Activated CD4-positive, alpha-beta T cell treated with anti-CD3 and anti-CD28 coated beads for 36 hours (primary cell): ENCODE data around the gene TMUB2. TPM values are rescaled to one million over a fixed set of nuclear protein-coding genes. Genes with fewer than 3 reads are reported as not detected.

Experiments used
- ATAC-seq: fragments of 200-7000 bp; cut with Tn5 transposase; one replicate; pipeline ENCODE4 v1.10.0; 2021; ENCODE audit warnings: mild to moderate bottlenecking, moderate library complexity
- CTCF ChIA-PET: fragments of 350-600 bp; sonication (Branson Sonifier 250); formaldehyde crosslinking; loops from one replicate; lab custom pipeline; 2021; ENCODE audit warnings: antibody characterized with exemption; lab: Charles Lee
- POLR2A ChIA-PET: fragments of 350-600 bp; sonication (Branson Sonifier 250); formaldehyde crosslinking; loops from one replicate; lab custom pipeline; 2021; ENCODE audit warnings: antibody characterized with exemption, inconsistent platforms; lab: Charles Lee
- DNase-seq: peaks from one replicate; pipeline ENCODE4 v3.0.0-alpha.2; 2020
- H3K27ac Mint-ChIP-seq: one replicate; pipeline ENCODE4 v1.8.0; 2021; ENCODE audit warnings: mixed read lengths
- H3K27me3 Mint-ChIP-seq: one replicate; pipeline ENCODE4 v1.8.0; 2021; ENCODE audit warnings: mixed read lengths
- H3K36me3 Mint-ChIP-seq: one replicate; pipeline ENCODE4 v1.8.0; 2021; ENCODE audit warnings: low read depth, mixed read lengths
- H3K4me1 Mint-ChIP-seq: one replicate; pipeline ENCODE4 v1.8.0; 2021; ENCODE audit warnings: mixed read lengths
- H3K4me3 Mint-ChIP-seq: one replicate; pipeline ENCODE4 v1.8.0; 2021; ENCODE audit warnings: mild to moderate bottlenecking, moderate library complexity, mixed read lengths
- H3K9me3 Mint-ChIP-seq: one replicate; pipeline ENCODE4 v1.8.0; 2021; ENCODE audit warnings: low read depth, mixed read lengths
- intact Hi-C, 2 experiments: fragments of 100-400 bp; cut with DNase I in 1 of 2; cut with micrococcal nuclease in 1 of 2; formaldehyde crosslinking; loops; one replicate each; pipeline versions ENCODE4 v1.14.2 to v1.15.1; 2022 to 2024; cut with DNase I, micrococcal nuclease
- total RNA-seq, 2 experiments: library from RNA; stranded (reverse); gene quantifications; one replicate each; pipeline ENCODE4 v1.2.3, GENCODE V29; 2021

Gene TMUB2
- total RNA-seq, 2 experiments from 2014 or later: 19.8 to 20.3 TPM

GRCh38 chr17:44204441-44204882 is 17.7 kb downstream of the TMUB2 start:
- CTCF ChIA-PET: interaction anchor here (0.7 to 3.4 kb wide), 14 partner anchors 12 to 319 kb away, joined by 3 to 28 read pairs (median 4); partner anchors contain the start of gene TMUB2
- POLR2A ChIA-PET: interaction anchor here (0.6 kb wide), 1 partner anchor 944 kb away, joined by 6 read pairs; the partner anchor contains the start of gene HEXIM1
- ATAC-seq: no peak
- Mint-ChIP-seq H3K9me3 (no peaks in the 10 kb centered on the region), H3K4me1 (peaks cover 43% of the 10 kb centered on the region), H3K27me3 (no peaks in the 10 kb centered on the region), H3K27ac (peak overlapping the region; percentile 55), H3K36me3 (peaks cover 28% of the 10 kb centered on the region), H3K4me3 (no peak overlapping the region)
- intact Hi-C loops: loop anchor here (5.0 to 10.0 kb wide), 3 partner anchors 123 to 848 kb away; partner anchors contain the start of genes DCAKD (in 1 of the 2) and GPATCH8 (in 1 of the 2)
- no peak for DNase-seq

GRCh38 chr17:44205962-44206824 is 19.4 kb downstream of the TMUB2 start:
- Mint-ChIP-seq H3K36me3 (peaks cover 38% of the 10 kb centered on the region), H3K9me3 (no peaks in the 10 kb centered on the region), H3K4me3 (no peak overlapping the region), H3K27ac (peak overlapping the region; percentile 24), H3K27me3 (no peaks in the 10 kb centered on the region), H3K4me1 (peaks cover 50% of the 10 kb centered on the region)
- no peak for ATAC-seq
- ChIA-PET POLR2A (interaction anchor here (0.7 kb wide), 2 partner anchors 11 to 57 kb away, joined by 3 read pairs; no protein-coding TSS in a partner anchor), CTCF (interaction anchor here (0.6 to 2.0 kb wide), 8 partner anchors 11 to 297 kb away, joined by 3 to 13 read pairs (median 3); partner anchors contain the start of genes GPATCH8 and GRN)
- peak; percentile 43 for DNase-seq
- intact Hi-C loops: loop anchor here in 1 of 2 experiments (10.0 kb wide), 1 partner anchor 299 kb away; the partner anchor contains the start of gene GPATCH8

GRCh38 chr17:44206825-44207155 is 20.0 kb downstream of the TMUB2 start:
- peaks cover 41% of the 10 kb centered on the region for H3K36me3 Mint-ChIP-seq
- DNase-seq: no peak
- no peaks in the 10 kb centered on the region for H3K27me3 Mint-ChIP-seq
- peaks cover 53% of the 10 kb centered on the region for H3K4me1 Mint-ChIP-seq
- intact Hi-C loops: loop anchor here in 1 of 2 experiments (10.0 kb wide), 1 partner anchor 298 kb away; the partner anchor contains the start of gene GPATCH8
- ATAC-seq: no peak
- no peak overlapping the region for H3K27ac Mint-ChIP-seq
- POLR2A ChIA-PET: interaction anchor here (0.6 to 0.7 kb wide), 2 partner anchors 13 to 58 kb away, joined by 3 read pairs; partner anchors contain the start of gene UBTF
- H3K9me3 Mint-ChIP-seq: no peaks in the 10 kb centered on the region
- H3K4me3 Mint-ChIP-seq: no peak overlapping the region
- CTCF ChIA-PET: interaction anchor here (1.0 to 2.0 kb wide), 3 partner anchors 10 to 138 kb away, joined by 3 to 13 read pairs (median 6); partner anchors contain the start of gene GRN

GRCh38 chr17:44207319-44207718 is 20.5 kb downstream of the TMUB2 start:
- H3K4me3 Mint-ChIP-seq: no peak overlapping the region
- ChIA-PET CTCF (interaction anchor here (2.0 to 4.6 kb wide), 2 partner anchors 13 to 124 kb away, joined by 6 to 43 read pairs; no protein-coding TSS in a partner anchor), POLR2A (interaction anchor here (0.6 kb wide), 1 partner anchor 12 kb away, joined by 3 read pairs; the partner anchor contains the start of gene UBTF)
- H3K4me1 Mint-ChIP-seq: peaks cover 53% of the 10 kb centered on the region
- no peaks in the 10 kb centered on the region for H3K27me3 Mint-ChIP-seq
- intact Hi-C loops: loop anchor here in 1 of 2 experiments (10.0 kb wide), 1 partner anchor 297 kb away; the partner anchor contains the start of gene GPATCH8
- H3K27ac Mint-ChIP-seq: no peak overlapping the region
- ATAC-seq: no peak
- no peaks in the 10 kb centered on the region for H3K9me3 Mint-ChIP-seq
- H3K36me3 Mint-ChIP-seq: peaks cover 44% of the 10 kb centered on the region
- DNase-seq: no peak

GRCh38 chr17:44207743-44208142 is 21.0 kb downstream of the TMUB2 start:
- ChIA-PET CTCF (interaction anchor here (4.6 kb wide), 1 partner anchor 124 kb away, joined by 43 read pairs; no protein-coding TSS in a partner anchor), POLR2A (no interaction called here)
- ATAC-seq: no peak
- Mint-ChIP-seq H3K9me3 (no peaks in the 10 kb centered on the region), H3K4me3 (no peak overlapping the region), H3K36me3 (peaks cover 45% of the 10 kb centered on the region), H3K4me1 (peaks cover 54% of the 10 kb centered on the region), H3K27ac (no peak overlapping the region), H3K27me3 (no peaks in the 10 kb centered on the region)
- intact Hi-C loops: loop anchor here in 1 of 2 experiments (10.0 kb wide), 1 partner anchor 297 kb away; the partner anchor contains the start of gene GPATCH8
- no peak for DNase-seq

GRCh38 chr17:44209786-44210341 is 23.1 kb downstream of the TMUB2 start:
- DNase-seq: peak; percentile 86

GRCh38 chr17:44210342-44211192 is 23.8 kb downstream of the TMUB2 start:
- intact Hi-C loops: loop anchor here (1.0 to 10.0 kb wide), 9 partner anchors 8 to 684 kb away; partner anchors contain the start of genes GRN (in 2 of the 2), SLC25A39 (in 2 of the 2) and EFTUD2 (in 1 of the 2)
- Mint-ChIP-seq H3K27me3 (no peaks in the 10 kb centered on the region), H3K4me3 (peak overlapping the region; percentile 79), H3K27ac (peak overlapping the region; percentile 98), H3K4me1 (peaks cover 60% of the 10 kb centered on the region), H3K9me3 (no peaks in the 10 kb centered on the region), H3K36me3 (peaks cover 73% of the 10 kb centered on the region)
- DNase-seq (peak; percentile 96), ATAC-seq (peak; percentile 84)
- CTCF ChIA-PET: interaction anchor here (0.6 to 4.6 kb wide), 27 partner anchors 8 to 497 kb away, joined by 3 to 43 read pairs (median 5); partner anchors contain the start of genes ATXN7L3, GRN, SLC25A39 and TMUB2
- POLR2A ChIA-PET: interaction anchor here (0.8 to 2.0 kb wide), 11 partner anchors 8 to 153 kb away, joined by 3 to 20 read pairs (median 5); partner anchors contain the start of genes FAM171A2, SLC25A39 and TMUB2

More at GRCh38 chr17:44209786-44210341, 23.1 kb downstream of the TMUB2 start:
- peak; percentile 88 for ATAC-seq
- Mint-ChIP-seq H3K36me3 (peaks cover 66% of the 10 kb centered on the region), H3K27ac (peak overlapping the region; percentile 98), H3K4me3 (peak overlapping the region; percentile 79), H3K4me1 (peaks cover 53% of the 10 kb centered on the region), H3K27me3 (no peaks in the 10 kb centered on the region), H3K9me3 (no peaks in the 10 kb centered on the region)
- POLR2A ChIA-PET: interaction anchor here (0.6 to 2.0 kb wide), 12 partner anchors 8 to 154 kb away, joined by 3 to 20 read pairs (median 4); partner anchors contain the start of genes FAM171A2, SLC25A39 and TMUB2
- CTCF ChIA-PET: interaction anchor here (0.5 to 4.6 kb wide), 34 partner anchors 8 to 655 kb away, joined by 3 to 43 read pairs (median 4); partner anchors contain the start of genes ATXN7L3, GRN, SLC25A39 and TMUB2
- intact Hi-C loops: loop anchor here (1.0 to 10.0 kb wide), 10 partner anchors 8 to 685 kb away; partner anchors contain the start of genes GRN (in 2 of the 2), SLC25A39 (in 2 of the 2), EFTUD2 (in 1 of the 2) and GPATCH8 (in 1 of the 2)

- CTCF ChIA-PET: interaction anchor here (0.7 to 4.6 kb wide), 3 partner anchors 10 to 134 kb away, joined by 3 to 43 read pairs (median 38); partner anchors contain the start of gene UBTF
- Mint-ChIP-seq H3K9me3 (no peaks in the 10 kb centered on the region), H3K27ac (peak overlapping the region; percentile 60), H3K4me1 (peaks cover 66% of the 10 kb centered on the region), H3K36me3 (peaks cover 77% of the 10 kb centered on the region), H3K27me3 (no peaks in the 10 kb centered on the region), H3K4me3 (peak overlapping the region; percentile 35)
- POLR2A ChIA-PET: interaction anchor here (2.0 kb wide), 1 partner anchor 26 kb away, joined by 20 read pairs; the partner anchor contains the start of gene TMUB2
- no peak for ATAC-seq
- no peak for DNase-seq
- intact Hi-C loops: loop anchor here (2.0 to 10.0 kb wide), 3 partner anchors 113 to 683 kb away; partner anchors contain the start of genes EFTUD2 (in 1 of the 2), GRN (in 1 of the 2) and SLC25A39 (in 1 of the 2)
These were observed 24.8 kb downstream of the TMUB2 start for GRCh38 chr17:44211281-44212265.
